NCI-H446 treated with DMSO at 0.1 percent for 48 hours (cell line): Measurements from ENCODE around the gene CCL7.

Source experiments
- DNase-seq: peaks from one replicate; lab custom pipeline; 2025; lab: John Stamatoyannopoulos, UW

The CCL7 gene

GRCh38 chr17:34287875-34288274, 17.9 kb downstream of the CCL7 start:
- DNase-seq: no peak

GRCh38 chr17:34290586-34290985, 20.6 kb downstream of the CCL7 start:
- no peak for DNase-seq

GRCh38 chr17:34291721-34292348, 21.8 kb downstream of the CCL7 start:
- no peak for DNase-seq

- no peak for DNase-seq
These were observed 29.0 kb downstream of the CCL7 start for GRCh38 chr17:34299027-34299426.

GRCh38 chr17:34299956-34300577, 30.0 kb downstream of the CCL7 start:
- no peak for DNase-seq

- no peak for DNase-seq
These were observed 30.8 kb downstream of the CCL7 start for GRCh38 chr17:34300652-34301370.

GRCh38 chr17:34301986-34302385, 32.0 kb downstream of the CCL7 start:
- no peak for DNase-seq

- DNase-seq: no peak
These were observed 32.6 kb downstream of the CCL7 start for GRCh38 chr17:34302636-34303035.

- DNase-seq: no peak
These were observed 33.6 kb downstream of the CCL7 start for GRCh38 chr17:34303606-34304005.

GRCh38 chr17:34305061-34305460, 35.0 kb downstream of the CCL7 start:
- DNase-seq: no peak

GRCh38 chr17:34305606-34306005, 35.6 kb downstream of the CCL7 start:
- no peak for DNase-seq

- no peak for DNase-seq
These were observed 36.4 kb downstream of the CCL7 start for GRCh38 chr17:34306466-34306865.

- no peak for DNase-seq
These were observed 37.1 kb downstream of the CCL7 start for GRCh38 chr17:34307110-34307509.

- no peak for DNase-seq
These were observed 38.4 kb downstream of the CCL7 start for GRCh38 chr17:34308371-34308770.

- no peak for DNase-seq
These were observed 41.3 kb downstream of the CCL7 start for GRCh38 chr17:34311291-34311690.

GRCh38 chr17:34312080-34312479, 42.1 kb downstream of the CCL7 start:
- DNase-seq: no peak

- no peak for DNase-seq
These were observed 43.1 kb downstream of the CCL7 start for GRCh38 chr17:34313164-34313563.

GRCh38 chr17:34314279-34314678, 44.3 kb downstream of the CCL7 start:
- DNase-seq: no peak

- DNase-seq: no peak
These were observed 48.5 kb downstream of the CCL7 start for GRCh38 chr17:34318474-34318873.

GRCh38 chr17:34319039-34319483, 49.0 kb downstream of the CCL7 start, which contains the start of gene CCL8:
TSS of gene CCL8 (plus strand) at chr17:34319435. CDS start at chr17:34319502, 67 bp downstream.
- DNase-seq: no peak
